CD4-positive, alpha-beta T cell treated with Interleukin-10 for 1 hour (primary cell): ENCODE results near the gene STOM.
"Not testable (repeated sequence)": the region's sequence is repeated elsewhere in the genome, so short reads cannot be mapped to it uniquely, and the experiment has no call there.

Source experiments
- DNase-seq: peaks from one replicate; pipeline ENCODE4 v3.0.0-alpha.2; 2020

Gene STOM

GRCh38 chr9:121298689-121299466 lies 71.2 kb downstream of the STOM start:
- DNase-seq: no peak

GRCh38 chr9:121298016-121298538 lies 72.0 kb downstream of the STOM start:
- DNase-seq: no peak

- no peak for DNase-seq
These were observed 72.7 kb downstream of the STOM start for GRCh38 chr9:121297389-121297788.

- DNase-seq: no peak
These were observed 73.6 kb downstream of the STOM start for GRCh38 chr9:121296213-121297127.

- no peak for DNase-seq
These were observed 74.3 kb downstream of the STOM start for GRCh38 chr9:121295662-121296191.

GRCh38 chr9:121294866-121295661 lies 75.0 kb downstream of the STOM start:
- no peak for DNase-seq

GRCh38 chr9:121294151-121294743 lies 75.8 kb downstream of the STOM start:
- no peak for DNase-seq

GRCh38 chr9:121292801-121293241 lies 77.2 kb downstream of the STOM start:
- no peak for DNase-seq

GRCh38 chr9:121292051-121292450 lies 78.0 kb downstream of the STOM start:
- no peak for DNase-seq

- DNase-seq: not testable (repeated sequence)
These were observed 78.5 kb downstream of the STOM start for GRCh38 chr9:121291536-121291935.

GRCh38 chr9:121289772-121290370 lies 80.2 kb downstream of the STOM start:
- DNase-seq: no peak

- no peak for DNase-seq
These were observed 80.9 kb downstream of the STOM start for GRCh38 chr9:121289026-121289771.
